HG03139 (cell line): ENCODE results near the gene COL11A2.

ENCODE experiments used
- ATAC-seq: cut with Tn5 transposase; IDR thresholded peaks from one replicate; pipeline ENCODE4 v1.9.1; 2021; ENCODE audit not compliant: unreplicated experiment

Gene COL11A2

GRCh38 chr6:33120001-33120400 is 72.3 kb downstream of the COL11A2 start:
- ATAC-seq: no peak

GRCh38 chr6:33118525-33119123 is 73.6 kb downstream of the COL11A2 start:
- ATAC-seq: no peak

- no peak for ATAC-seq
These were observed 74.4 kb downstream of the COL11A2 start for GRCh38 chr6:33117811-33118277.

GRCh38 chr6:33116841-33117711 is 75.2 kb downstream of the COL11A2 start:
- ATAC-seq: no peak

GRCh38 chr6:33116417-33116816 is 75.8 kb downstream of the COL11A2 start:
- no peak for ATAC-seq

- no peak for ATAC-seq
These were observed 77.9 kb downstream of the COL11A2 start for GRCh38 chr6:33114406-33114805.

GRCh38 chr6:33113755-33114154 is 78.5 kb downstream of the COL11A2 start:
- ATAC-seq: no peak
